K562 (cell line): ENCODE results near the gene FSTL1. TPM values are rescaled to one million over a fixed set of nuclear protein-coding genes. Genes with fewer than 3 reads are reported as not detected.

Source experiments
- ATAC-seq: fragments of 200-7000 bp; cut with Tn5 transposase; 3 replicates; pipeline ENCODE4 v1.9.1; 2020; ENCODE audit warnings: moderate library complexity
- BruUV-seq: library from RNA; stranded (reverse); fragments of 400-500 nt; replicated peaks from 2 replicates; lab custom pipeline; 2021; lab: Mats Ljungman, UMichigan
- CTCF ChIA-PET: fragments of 300-600 bp; formaldehyde crosslinking; extraction: SDS; loops from one replicate; lab custom pipeline; 2021; ENCODE audit warnings: low intra/inter-chr PET ratio; lab: Yijun Ruan, JAX
- POLR2A ChIA-PET: fragments of 300-600, 350-650 bp; sonication (Branson Sonifier 250); formaldehyde crosslinking; extraction: SDS; loops from one replicate; lab custom pipeline; 2021; ENCODE audit warnings: antibody characterized with exemption, inconsistent platforms; lab: Yijun Ruan, JAX
- DNase-seq, 4 experiments: peaks; one replicate each; pipeline versions ENCODE4 v3.0.0 to v3.0.0-alpha.2; 2011 to 2018; ENCODE audit warnings: low spot score in 3 of 4, mixed read lengths in 3 of 4; ENCODE audit errors: extremely low read depth in 1 of 4
- FAIRE-seq: peaks from 2 replicates; lab custom pipeline; 2011; peaks lifted over from hg19 to GRCh38; lab: Jason Lieb, UNC
- H2AFZ ChIP-seq: 2 replicates; pipeline ENCODE4 v1.6.0; 2011; ENCODE audit warnings: low read depth, low read length, control low read depth, inconsistent platforms
- H3K27ac ChIP-seq: fragments of 200-600 bp; 3 replicates; pipeline ENCODE4 v1.8.0; 2011; ENCODE audit warnings: low read depth, mild to moderate bottlenecking, control low read depth, inconsistent platforms, low read length, moderate library complexity, mixed read lengths; ENCODE audit errors: extremely low read depth
- H3K27me3 ChIP-seq, 2 experiments: fragments of 300-600 bp in 1 of 2; 2 replicates in 1 of 2; 3 replicates in 1 of 2; pipeline versions ENCODE4 v1.6.0 to v1.8.0; 2011; ENCODE audit warnings: inconsistent platforms in 2 of 2, low read length in 2 of 2, mild to moderate bottlenecking in 1 of 2, mixed read lengths in 1 of 2, moderate library complexity in 1 of 2; ENCODE audit not compliant: control insufficient read depth in 2 of 2, insufficient read depth in 2 of 2
- H3K36me3 ChIP-seq: fragments of 300-600 bp; 3 replicates; pipeline ENCODE4 v1.8.0; 2011; ENCODE audit warnings: mild to moderate bottlenecking, low read length, inconsistent platforms; ENCODE audit not compliant: control insufficient read depth, insufficient read depth
- H3K4me1 ChIP-seq, 2 experiments: fragments of 200-600 bp in 1 of 2; replicated peaks in 1 of 2; 2 replicates in 1 of 2; 3 replicates in 1 of 2; pipeline versions ENCODE4 v1.5.1 to v1.8.0; 2011; ENCODE audit warnings: inconsistent platforms in 2 of 2, low read length in 2 of 2, mild to moderate bottlenecking in 1 of 2, mixed read lengths in 1 of 2, moderate library complexity in 1 of 2; ENCODE audit not compliant: control insufficient read depth in 2 of 2, insufficient read depth in 2 of 2
- H3K4me2 ChIP-seq: 2 replicates; pipeline ENCODE4 v1.6.1; 2011; ENCODE audit warnings: low read length, control low read depth, inconsistent platforms, mixed read lengths; ENCODE audit not compliant: insufficient read depth
- H3K4me3 ChIP-seq: fragments of 200-600 bp; sonication (generic), shearing (Covaris generic); 2 replicates; pipeline ENCODE4 v1.5.1; 2016; ENCODE audit warnings: control low read depth, inconsistent platforms
- H3K79me2 ChIP-seq: fragments of 200-600 bp; 3 replicates; pipeline ENCODE4 v1.8.0; 2011; ENCODE audit warnings: low read length, inconsistent platforms; ENCODE audit not compliant: control insufficient read depth, insufficient read depth
- H3K9ac ChIP-seq, 2 experiments: 2 replicates each; pipeline versions ENCODE4 v1.6.0 to v1.6.1; 2011; ENCODE audit warnings: low read depth in 2 of 2, low read length in 2 of 2, control low read depth in 1 of 2, inconsistent platforms in 1 of 2, mild to moderate bottlenecking in 1 of 2, mixed read lengths in 1 of 2; ENCODE audit not compliant: insufficient read depth in 1 of 2
- H3K9me1 ChIP-seq: one replicate; pipeline ENCODE4 v1.6.0; 2011; ENCODE audit warnings: inconsistent platforms, mild to moderate bottlenecking, low read length, moderate library complexity; ENCODE audit not compliant: control insufficient read depth, insufficient read depth
- H3K9me3 ChIP-seq: replicated peaks from 2 replicates; pipeline ENCODE4 v1.5.1; 2011; ENCODE audit warnings: low read depth, low read length, inconsistent platforms; ENCODE audit not compliant: control insufficient read depth, insufficient read depth
- H4K20me1 ChIP-seq: replicated peaks from 2 replicates; pipeline ENCODE4 v1.6.1; 2011; ENCODE audit warnings: low read length, inconsistent platforms, mixed read lengths; ENCODE audit not compliant: control insufficient read depth, insufficient read depth
- ERF ChIP-seq: fragments of 450-650 bp; formaldehyde crosslinking; IDR thresholded peaks from 2 replicates; pipeline ENCODE4 v1.4.0; 2020; ENCODE audit warnings: mild to moderate bottlenecking, mixed read lengths
- HNRNPK ChIP-seq: fragments of 200-400 bp; formaldehyde crosslinking; IDR thresholded peaks from one replicate; pipeline ENCODE4 v1.6.1; 2018; ENCODE audit warnings: mild to moderate bottlenecking, low read depth, low read length; ENCODE audit not compliant: poor library complexity, severe bottlenecking
- MED1 ChIP-seq: sonication (generic); formaldehyde crosslinking; IDR thresholded peaks from 2 replicates; pipeline ENCODE4 v1.8.1; 2023; ENCODE audit warnings: missing genetic modification reagents, borderline replicate concordance
- MIER1 ChIP-seq: fragments of 450-650 bp; IDR thresholded peaks from 2 replicates; pipeline ENCODE4 v1.6.1; 2016; ENCODE audit warnings: antibody characterized with exemption, mild to moderate bottlenecking, low read depth
- NR2C1 ChIP-seq, 2 experiments: fragments of 450-650 bp; IDR thresholded peaks; 2 replicates each; pipeline ENCODE4 v1.6.1; 2017; ENCODE audit warnings: mild to moderate bottlenecking in 2 of 2, antibody characterized with exemption in 1 of 2, inconsistent platforms in 1 of 2, missing compliant biosample characterization in 1 of 2, missing genetic modification characterization in 1 of 2
- PHF20 ChIP-seq: fragments of 450-650 bp; IDR thresholded peaks from 2 replicates; pipeline ENCODE4 v1.6.1; 2018; ENCODE audit not compliant: partially characterized antibody
- PPARD ChIP-seq: fragments of 250-450 bp; sonication (Bioruptor Pico); IDR thresholded peaks from 2 replicates; pipeline ENCODE4 v1.8.0; 2022; ENCODE audit warnings: inconsistent platforms, mild to moderate bottlenecking, moderate library complexity
- PTBP1 ChIP-seq: fragments of 200-400 bp; formaldehyde crosslinking; IDR thresholded peaks from 2 replicates; pipeline ENCODE4 v1.6.1; 2017; ENCODE audit warnings: low read depth, low read length
- REST ChIP-seq, 2 experiments: fragments of 450-650 bp; formaldehyde crosslinking in 1 of 2; IDR thresholded peaks; 2 replicates each; pipeline versions ENCODE4 v1.4.0 to v1.6.1; 2014 to 2020; ENCODE audit warnings: mild to moderate bottlenecking in 2 of 2, borderline replicate concordance in 1 of 2, low read depth in 1 of 2
- SFPQ ChIP-seq: fragments of 200-400 bp; formaldehyde crosslinking; IDR thresholded peaks from 2 replicates; pipeline ENCODE4 v1.6.1; 2017; ENCODE audit warnings: mild to moderate bottlenecking, low read depth, low read length, moderate library complexity
- STAG1 ChIP-seq: sonication (generic); formaldehyde crosslinking; IDR thresholded peaks from 2 replicates; pipeline ENCODE4 v1.5.0; 2020; ENCODE audit warnings: missing genetic modification reagents, borderline replicate concordance
- ZNF511 ChIP-seq: sonication (generic); formaldehyde crosslinking; IDR thresholded peaks from 2 replicates; pipeline ENCODE4 v1.8.0; 2022; ENCODE audit warnings: mild to moderate bottlenecking, missing genetic modification reagents
- whole genome bisulfite sequencing: fragments of 100-300 bp; shearing (Covaris generic); methylation state at CpG from one replicate; pipeline ENCODE4 v1.1.6; 2016; ENCODE audit warnings: low coverage, mixed read lengths; ENCODE audit not compliant: insufficient coverage; ENCODE audit errors: missing lambda C conversion rate; 5-methylcytosine and 5-hydroxymethylcytosine counted together
- in situ Hi-C: fragments of 300-500 bp; cut with MboI; formaldehyde crosslinking; loops from 4 replicates; pipeline ENCODE4 v1.15.0; 2018; ENCODE audit warnings: inconsistent platforms, mixed read lengths
- intact Hi-C: fragments of 100-400 bp; cut with micrococcal nuclease; formaldehyde crosslinking; loops from 2 replicates; pipeline ENCODE4 v1.14.2; 2022
- polyA plus RNA-seq, 8 experiments: library from polyadenylated mRNA; depleted of rRNA in 4 of 8; stranded (reverse) in 5 of 8; unstranded in 3 of 8; fragments of >200 nt; fragmentation: Nextera tagmentation in 2 of 8; fragmentation: Illumina TruSeq in 1 of 8; extraction: Ambion mirVana in 2 of 8; extraction: Trizol in 1 of 8; gene quantifications; 2 replicates each; pipeline versions ENCODE4 v1.2.1 to v1.2.3, GENCODE V29; 2011 to 2014; ENCODE audit warnings: inconsistent platforms in 1 of 8, missing spikeins in 1 of 8
- total RNA-seq, 7 experiments: library from RNA; depleted of rRNA in 6 of 7; stranded (reverse); fragments of >200 nt in 6 of 7; fragmentation: Illumina TruSeq in 2 of 7; extraction: Trizol in 2 of 7; gene quantifications; 2 replicates each; pipeline versions ENCODE4 v1.2.1 to v1.2.3, GENCODE V29; 2011 to 2021; ENCODE audit warnings: low replicate concordance in 1 of 7

Gene FSTL1
- total and polyA plus RNA-seq, 9 of the 15 experiments (the other 6 are each of a cell fraction or from before 2014, with no cell fraction given) = 0.01 to 0.58 (median 0.08) TPM; not detected in 2

- H4K20me1 ChIP-seq = no peaks in the 10 kb centered on the region
- H3K4me2 ChIP-seq = no peak overlapping the region
- no peak overlapping the region for H3K27ac ChIP-seq
- no peaks in the 10 kb centered on the region for H3K9me1 ChIP-seq
- ChIA-PET CTCF (no interaction called here), POLR2A (no interaction called here)
- peaks cover 0 to 5% of the 10 kb centered on the region in 2 experiments; a peak in 1 of 5 replicates for H3K27me3 ChIP-seq
- FAIRE-seq (no peak), ATAC-seq (no peak), DNase-seq (no peak)
- intact Hi-C loops = no loop called here
- in situ Hi-C loops = no loop called here
- no peak overlapping the region for H3K4me3 ChIP-seq
- no peak overlapping the region for H2AFZ ChIP-seq
- 3% methylated on average over 4 of the region's 4 CpGs for WGBS
- no TSS peak for BruUV-seq
- no peak overlapping the region for H3K9ac ChIP-seq
- H3K9me3 ChIP-seq = no peaks in the 10 kb centered on the region
- no peaks in the 10 kb centered on the region for H3K36me3 ChIP-seq
- H3K4me1 ChIP-seq = no peaks in the 10 kb centered on the region
- no peaks in the 10 kb centered on the region for H3K79me2 ChIP-seq
- no peak for TF ChIP-seq HNRNPK
- no peak for TF ChIP-seq REST (IDR thresholded peaks at IDR 0.05; ENCODE audit: borderline replicate concordance)
- TF ChIP-seq REST (CRISPR knock-in tag; IDR thresholded peaks at IDR 0.05; ENCODE audit: low read depth) = no peak
- no peak for TF ChIP-seq PHF20
- TF ChIP-seq MED1 (CRISPR knock-in tag) = no peak
- TF ChIP-seq ERF = no peak
- no peak for TF ChIP-seq PTBP1
- no peak for TF ChIP-seq PPARD (CRISPR knock-in tag)
- no peak for TF ChIP-seq MIER1
- TF ChIP-seq NR2C1 (IDR thresholded peaks at IDR 0.05) = no peak
- TF ChIP-seq NR2C1 (tag; IDR thresholded peaks at IDR 0.05) = no peak
- TF ChIP-seq STAG1 (CRISPR knock-in tag) = no peak
- TF ChIP-seq SFPQ = no peak
- no peak for TF ChIP-seq ZNF511 (CRISPR knock-in tag)
Observed at GRCh38 chr3:120423432-120423831, 27.4 kb downstream of the FSTL1 start.
